Ishikawa (cell line): ENCODE data around the gene MAD1L1.

Experiments
- EGR1 ChIP-seq: IDR thresholded peaks from 2 replicates; pipeline ENCODE4 v1.6.1; 2012
- EP300 ChIP-seq: IDR thresholded peaks from 2 replicates; pipeline ENCODE4 v1.6.1; 2012; ENCODE audit warnings: borderline replicate concordance
- FOXM1 ChIP-seq: IDR thresholded peaks from 2 replicates; pipeline ENCODE4 v1.6.1; 2012; ENCODE audit warnings: low read depth, borderline replicate concordance
- TCF12 ChIP-seq: IDR thresholded peaks from 2 replicates; pipeline ENCODE4 v1.6.1; 2012; ENCODE audit warnings: low read depth

DNA sequence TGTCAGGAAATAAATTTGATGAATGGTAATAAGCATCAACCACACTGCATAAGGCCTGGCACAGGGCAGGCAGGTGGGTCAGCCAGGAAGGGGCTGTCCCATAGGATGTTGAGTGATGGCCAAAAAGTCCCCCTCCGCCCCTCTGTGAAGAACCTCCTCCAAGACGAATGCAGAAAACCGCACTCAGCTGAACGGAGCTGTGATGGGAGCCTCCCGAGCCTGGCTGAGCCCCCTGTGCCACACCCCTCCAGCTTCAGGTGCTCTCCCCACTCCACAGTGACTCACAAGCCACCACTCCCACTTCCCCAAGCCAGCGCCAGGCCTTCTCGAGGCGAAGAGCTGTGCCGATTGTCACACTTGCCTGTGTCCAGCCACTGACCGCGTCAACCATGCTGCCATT is 184.2 kb downstream of the MAD1L1 start:
- TF ChIP-seq TCF12 (no peak), FOXM1 (no peak), EP300 (no peak), EGR1 (no peak)
